Neural progenitor cell (in vitro differentiated cells): ENCODE data around the gene PCED1A. TPM values are rescaled to one million over a fixed set of nuclear protein-coding genes. Genes with fewer than 3 reads are reported as not detected.
A peak's percentile ranks its signal among the peaks of the same experiment; 100 is the strongest.

Experiments used
- DNase-seq: peaks from one replicate; pipeline ENCODE4 v3.0.0-alpha.2; 2016; ENCODE audit warnings: low spot score
- H2AFZ ChIP-seq: fragments of 200-600 bp; sonication (generic); replicated peaks from 2 replicates; pipeline ENCODE4 v1.6.1; 2016; ENCODE audit warnings: antibody characterized with exemption
- H3F3A ChIP-seq: fragments of 200-600 bp; sonication (generic); 2 replicates; pipeline ENCODE4 v1.6.1; 2016; ENCODE audit warnings: antibody characterized with exemption, low read depth
- H3K27ac ChIP-seq: fragments of 200-600 bp; sonication (generic); 2 replicates; pipeline ENCODE4 v1.5.1; 2016; ENCODE audit warnings: mild to moderate bottlenecking
- H3K27me3 ChIP-seq: fragments of 200-600 bp; sonication (generic); 2 replicates; pipeline ENCODE4 v1.6.1; 2016; ENCODE audit warnings: mild to moderate bottlenecking, moderate library complexity
- H3K36me3 ChIP-seq: fragments of 200-600 bp; sonication (generic); 2 replicates; pipeline ENCODE4 v1.5.1; 2016
- H3K4me1 ChIP-seq: fragments of 200-600 bp; sonication (generic); 2 replicates; pipeline ENCODE4 v1.6.1; 2016; ENCODE audit warnings: mixed run types
- H3K4me2 ChIP-seq: fragments of 200-600 bp; sonication (generic); 2 replicates; pipeline ENCODE4 v1.6.1; 2016
- H3K4me3 ChIP-seq: fragments of 200-600 bp; sonication (generic); 2 replicates; pipeline ENCODE4 v1.5.1; 2016
- H3K79me2 ChIP-seq: fragments of 200-600 bp; sonication (generic); 2 replicates; pipeline ENCODE4 v1.6.1; 2016; ENCODE audit warnings: low read depth
- H3K9ac ChIP-seq: fragments of 200-600 bp; sonication (generic); 2 replicates; pipeline ENCODE4 v1.6.1; 2016
- H3K9me3 ChIP-seq: fragments of 200-600 bp; sonication (generic); 2 replicates; pipeline ENCODE4 v1.5.1; 2016; ENCODE audit warnings: low read depth
- H4K20me1 ChIP-seq: fragments of 200-600 bp; sonication (generic); 2 replicates; pipeline ENCODE4 v1.6.1; 2016; ENCODE audit warnings: low read depth
- H3K27ac Mint-ChIP-seq: 3 replicates; pipeline ENCODE4 v1.8.0; 2021; ENCODE audit warnings: mixed read lengths
- H3K27me3 Mint-ChIP-seq: 2 replicates; pipeline ENCODE4 v1.8.0; 2022; ENCODE audit warnings: low read depth, mild to moderate bottlenecking, inconsistent platforms, moderate library complexity, mixed read lengths; ENCODE audit not compliant: insufficient read depth
- H3K36me3 Mint-ChIP-seq: 3 replicates; pipeline ENCODE4 v1.8.0; 2021; ENCODE audit warnings: mixed read lengths
- H3K4me1 Mint-ChIP-seq: 3 replicates; pipeline ENCODE4 v1.8.0; 2021; ENCODE audit warnings: mixed read lengths
- H3K4me3 Mint-ChIP-seq: 3 replicates; pipeline ENCODE4 v1.8.0; 2021; ENCODE audit warnings: mild to moderate bottlenecking, moderate library complexity, mixed read lengths
- H3K9me3 Mint-ChIP-seq: 3 replicates; pipeline ENCODE4 v1.8.0; 2020; ENCODE audit warnings: mixed read lengths
- EZH2 ChIP-seq: fragments of 200-600 bp; sonication (generic); IDR thresholded peaks from 2 replicates; pipeline ENCODE4 v1.6.1; 2017; ENCODE audit warnings: antibody characterized with exemption, mild to moderate bottlenecking, moderate library complexity
- EZH2phosphoT487 ChIP-seq: fragments of 200-600 bp; sonication (generic); IDR thresholded peaks from 2 replicates; pipeline ENCODE4 v1.6.1; 2017; ENCODE audit warnings: antibody characterized with exemption
- total RNA-seq: library from RNA; depleted of rRNA; stranded (reverse); fragments of >200 nt; gene quantifications from 2 replicates; pipeline ENCODE4 v1.2.3, GENCODE V29; 2015; ENCODE audit warnings: low replicate concordance
- TF ChIP-seq, protein P1 (sequence below): fragments of 200-600 bp; sonication (generic); IDR thresholded peaks from 2 replicates; pipeline ENCODE4 v1.5.1; 2017; ENCODE audit warnings: antibody characterized with exemption, mild to moderate bottlenecking

The PCED1A gene
- total RNA-seq, 1 donor from 2014 or later, result 14.6 TPM

DNA sequence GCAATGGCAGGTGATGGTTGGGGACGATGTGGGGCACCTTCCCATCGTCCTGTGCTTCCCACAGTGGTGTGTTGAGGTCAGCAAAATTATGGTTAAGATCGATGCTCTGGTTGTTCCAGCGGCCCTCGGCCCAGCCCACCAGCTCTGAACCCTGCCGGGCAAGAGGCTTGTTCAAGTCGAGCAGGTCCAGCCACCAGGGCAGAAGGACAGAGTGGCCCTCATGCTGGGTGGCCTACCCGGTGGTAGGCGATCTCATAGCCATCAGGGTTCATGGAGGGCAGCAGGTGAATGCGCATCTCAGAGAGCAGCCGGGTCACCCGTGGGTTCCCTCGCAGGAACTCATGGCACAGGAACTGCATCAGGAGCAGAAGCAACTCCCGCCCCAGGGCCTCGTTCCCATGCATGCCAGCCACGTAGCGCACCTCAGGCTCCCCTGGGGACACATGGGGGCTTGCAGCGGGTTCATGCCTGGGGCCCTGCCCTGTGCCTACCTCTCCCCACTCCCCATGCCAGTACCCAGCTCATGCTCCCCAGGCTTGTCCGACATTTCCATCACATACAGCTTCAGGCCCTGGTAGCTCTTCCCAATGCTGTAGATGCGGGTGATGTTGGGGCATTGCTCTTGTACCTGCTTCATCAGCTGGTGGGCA is 44.3 kb downstream of the PCED1A start:
- peaks cover 28% of the 10 kb centered on the region for H3F3A ChIP-seq
- peaks cover 4% of the 10 kb centered on the region for H3K27me3 ChIP-seq
- no peaks in the 10 kb centered on the region for H3K9me3 ChIP-seq
- H3K4me3 Mint-ChIP-seq, result no peak overlapping the region
- peak overlapping the region; percentile 50 for H3K27ac Mint-ChIP-seq
- no peak overlapping the region for H3K4me3 ChIP-seq
- H2AFZ ChIP-seq, result no peak overlapping the region
- DNase-seq, result no peak
- H3K4me2 ChIP-seq, result no peak overlapping the region
- H3K36me3 Mint-ChIP-seq, result peaks cover 18% of the 10 kb centered on the region
- H3K79me2 ChIP-seq, result peaks cover 12% of the 10 kb centered on the region
- H3K27me3 Mint-ChIP-seq, result peaks cover 2% of the 10 kb centered on the region
- no peak for TF ChIP-seq EZH2
- TF ChIP-seq, protein P1, sequence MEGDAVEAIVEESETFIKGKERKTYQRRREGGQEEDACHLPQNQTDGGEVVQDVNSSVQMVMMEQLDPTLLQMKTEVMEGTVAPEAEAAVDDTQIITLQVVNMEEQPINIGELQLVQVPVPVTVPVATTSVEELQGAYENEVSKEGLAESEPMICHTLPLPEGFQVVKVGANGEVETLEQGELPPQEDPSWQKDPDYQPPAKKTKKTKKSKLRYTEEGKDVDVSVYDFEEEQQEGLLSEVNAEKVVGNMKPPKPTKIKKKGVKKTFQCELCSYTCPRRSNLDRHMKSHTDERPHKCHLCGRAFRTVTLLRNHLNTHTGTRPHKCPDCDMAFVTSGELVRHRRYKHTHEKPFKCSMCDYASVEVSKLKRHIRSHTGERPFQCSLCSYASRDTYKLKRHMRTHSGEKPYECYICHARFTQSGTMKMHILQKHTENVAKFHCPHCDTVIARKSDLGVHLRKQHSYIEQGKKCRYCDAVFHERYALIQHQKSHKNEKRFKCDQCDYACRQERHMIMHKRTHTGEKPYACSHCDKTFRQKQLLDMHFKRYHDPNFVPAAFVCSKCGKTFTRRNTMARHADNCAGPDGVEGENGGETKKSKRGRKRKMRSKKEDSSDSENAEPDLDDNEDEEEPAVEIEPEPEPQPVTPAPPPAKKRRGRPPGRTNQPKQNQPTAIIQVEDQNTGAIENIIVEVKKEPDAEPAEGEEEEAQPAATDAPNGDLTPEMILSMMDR, result no peak
- TF ChIP-seq EZH2phosphoT487, result no peak
- no peak overlapping the region for H3K27ac ChIP-seq
- no peaks in the 10 kb centered on the region for H3K36me3 ChIP-seq
- H3K9me3 Mint-ChIP-seq, result no peaks in the 10 kb centered on the region
- H3K4me1 ChIP-seq, result peaks cover 12% of the 10 kb centered on the region
- no peak overlapping the region for H3K9ac ChIP-seq
- H4K20me1 ChIP-seq, result no peaks in the 10 kb centered on the region
- H3K4me1 Mint-ChIP-seq, result peaks cover 26% of the 10 kb centered on the region

DNA sequence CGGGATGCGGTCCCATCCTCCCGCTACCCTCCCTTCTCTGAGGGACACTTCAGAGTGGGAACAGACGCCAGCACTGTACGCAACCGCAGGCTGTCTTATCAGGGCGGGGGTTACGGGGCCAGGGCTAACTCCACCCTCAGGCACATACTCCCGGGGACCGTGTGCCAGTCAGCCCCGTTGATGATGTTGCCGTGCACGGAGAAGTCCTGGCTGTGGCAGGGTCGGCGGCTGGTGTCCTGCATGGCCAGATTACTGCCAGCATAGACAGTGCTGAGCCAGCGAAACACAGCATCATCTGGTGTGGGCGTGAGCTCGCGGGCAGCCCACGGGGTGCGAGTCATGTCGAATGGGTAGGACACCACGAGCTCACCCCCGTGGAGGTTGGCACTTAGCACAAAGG is 45.0 kb downstream of the PCED1A start:
- peaks cover 2% of the 10 kb centered on the region for H3K27me3 Mint-ChIP-seq
- Histone ChIP-seq H4K20me1 (no peaks in the 10 kb centered on the region), H3K79me2 (peaks cover 12% of the 10 kb centered on the region), H3K4me1 (peaks cover 9% of the 10 kb centered on the region), H3K9ac (no peak overlapping the region), H3K4me2 (no peak overlapping the region), H3K27ac (no peak overlapping the region), H3K9me3 (no peaks in the 10 kb centered on the region), H2AFZ (no peak overlapping the region), H3K4me3 (no peak overlapping the region), H3K27me3 (no peaks in the 10 kb centered on the region), H3K36me3 (no peaks in the 10 kb centered on the region), H3F3A (peaks cover 24% of the 10 kb centered on the region)
- H3K36me3 Mint-ChIP-seq, result peaks cover 18% of the 10 kb centered on the region
- H3K27ac Mint-ChIP-seq, result no peak overlapping the region
- no peak for DNase-seq
- no peak overlapping the region for H3K4me3 Mint-ChIP-seq
- TF ChIP-seq, protein P1, result no peak
- TF ChIP-seq EZH2 (no peak), EZH2phosphoT487 (no peak)
- H3K4me1 Mint-ChIP-seq, result peaks cover 21% of the 10 kb centered on the region
- H3K9me3 Mint-ChIP-seq, result no peaks in the 10 kb centered on the region

DNA sequence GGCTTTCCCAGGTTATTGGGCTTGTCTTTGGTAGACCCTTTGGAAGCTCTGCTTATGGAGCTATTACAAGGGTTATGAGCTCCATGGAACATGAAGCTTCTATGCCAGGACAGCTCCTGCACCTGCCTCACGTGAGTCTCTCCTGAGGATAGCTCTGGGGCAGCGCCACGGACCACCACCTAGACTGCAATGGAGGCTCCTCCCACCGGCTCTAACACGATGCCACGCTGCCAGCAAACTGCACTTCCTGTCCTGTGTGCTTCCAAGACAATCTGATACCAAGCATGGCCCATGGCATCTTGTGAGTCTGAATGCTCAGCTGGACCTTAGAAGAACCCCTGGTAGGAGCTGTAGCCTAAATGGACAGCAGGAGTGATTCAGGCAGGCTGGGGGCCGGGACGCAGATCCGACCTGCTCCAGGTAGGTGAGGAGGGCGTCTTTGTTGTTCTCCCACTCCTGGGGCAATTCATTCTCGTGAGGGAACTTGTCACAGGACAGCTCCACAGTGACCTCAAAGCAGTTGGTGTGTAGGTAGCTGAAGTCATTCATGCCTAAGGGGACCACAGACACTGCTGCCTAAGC is 45.5 kb downstream of the PCED1A start:
- peaks cover 9% of the 10 kb centered on the region for H3K4me1 ChIP-seq
- H3K27ac Mint-ChIP-seq, result no peak overlapping the region
- no peak overlapping the region for H3K27ac ChIP-seq
- H2AFZ ChIP-seq, result no peak overlapping the region
- H3K9me3 Mint-ChIP-seq, result peaks cover 2% of the 10 kb centered on the region
- H3K4me3 ChIP-seq, result no peak overlapping the region
- H3K27me3 Mint-ChIP-seq, result peaks cover 2% of the 10 kb centered on the region
- H3F3A ChIP-seq, result peaks cover 20% of the 10 kb centered on the region
- peaks cover 8% of the 10 kb centered on the region for H3K79me2 ChIP-seq
- peaks cover 19% of the 10 kb centered on the region for H3K4me1 Mint-ChIP-seq
- no peak for TF ChIP-seq EZH2phosphoT487
- TF ChIP-seq EZH2, result no peak
- TF ChIP-seq, protein P1, result no peak
- H3K36me3 ChIP-seq, result no peaks in the 10 kb centered on the region
- no peaks in the 10 kb centered on the region for H3K27me3 ChIP-seq
- DNase-seq, result no peak
- H3K4me3 Mint-ChIP-seq, result no peak overlapping the region
- no peaks in the 10 kb centered on the region for H4K20me1 ChIP-seq
- H3K4me2 ChIP-seq, result no peak overlapping the region
- no peaks in the 10 kb centered on the region for H3K9me3 ChIP-seq
- peaks cover 20% of the 10 kb centered on the region for H3K36me3 Mint-ChIP-seq
- H3K9ac ChIP-seq, result no peak overlapping the region
